ENCODE results near the gene ZNF547. TPM values are rescaled to one million over a fixed set of nuclear protein-coding genes. Genes with fewer than 3 reads are reported as not detected.
A peak's percentile ranks its signal among the peaks of the same experiment; 100 is the strongest.
"Not testable (repeated sequence)": the region's sequence is repeated elsewhere in the genome, so short reads cannot be mapped to it uniquely, and the experiment has no call there.

Gene ZNF547
- total RNA-seq, 1 donor from 2014 or later, result 0.78 TPM

DNA sequence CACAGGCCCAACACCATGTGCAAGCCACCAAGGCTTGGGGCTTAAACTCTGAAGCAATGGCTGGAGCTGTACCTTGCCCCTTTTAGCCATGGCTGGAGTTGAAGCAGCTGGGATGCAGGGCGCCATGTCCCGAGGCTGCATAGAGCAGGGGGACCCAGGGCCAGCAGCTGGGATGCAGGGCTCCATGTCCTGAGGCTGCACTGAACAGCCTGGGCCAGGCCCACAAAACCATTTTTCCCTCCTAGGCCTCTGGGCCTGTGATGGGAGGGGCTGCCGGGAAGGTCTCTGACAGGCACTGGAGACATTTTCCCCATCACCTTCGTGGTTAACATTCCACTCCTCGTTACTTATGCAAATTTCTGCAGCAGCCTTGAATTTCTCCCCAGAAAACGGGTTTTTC, 10.8 kb downstream of the ZNF547 start:
- no peak for ATAC-seq
- no peak for DNase-seq (ENCODE audit: low spot score)

DNA sequence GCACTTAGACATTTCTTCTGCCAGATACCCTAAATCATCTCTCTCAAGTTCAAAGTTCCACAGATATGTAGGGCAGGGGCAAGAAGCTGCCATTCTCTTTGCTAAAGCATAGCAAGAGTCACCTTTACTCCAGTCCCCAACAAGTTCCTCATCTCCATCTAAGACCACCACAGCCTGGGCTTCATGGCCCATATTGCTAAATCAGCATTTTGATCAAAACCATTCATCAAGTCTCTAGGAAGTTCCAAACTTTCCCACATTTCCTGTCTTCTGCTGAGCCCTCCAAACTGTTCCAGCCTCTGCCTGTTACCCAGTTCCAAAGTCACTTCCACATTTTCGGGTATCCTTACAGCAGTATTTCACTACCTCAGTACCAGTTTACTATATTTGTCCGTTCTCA, 11.3 kb downstream of the ZNF547 start:
- DNase-seq (ENCODE audit: low spot score); ATAC-seq: not testable (repeated sequence)

DNA sequence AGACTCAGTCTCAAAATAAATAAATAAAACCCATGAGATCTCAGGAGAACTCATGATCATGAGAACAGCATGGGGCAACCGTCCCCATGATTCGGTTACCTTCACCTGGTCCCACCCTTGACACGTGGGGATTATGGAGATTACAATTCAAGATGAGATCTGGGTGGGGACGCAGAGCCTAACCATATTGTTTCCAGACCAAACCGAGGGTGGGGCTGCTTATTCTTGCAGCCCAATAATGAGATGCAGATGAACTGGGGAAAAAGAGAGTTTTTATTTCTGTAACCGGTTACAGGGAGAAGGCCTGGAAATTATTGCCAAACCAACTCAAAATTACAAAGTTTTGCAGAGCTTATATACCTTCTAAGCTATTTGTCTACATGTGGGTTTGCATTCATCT, 12.8 kb downstream of the ZNF547 start:
- DNase-seq (ENCODE audit: low spot score), result no peak
- ATAC-seq, result no peak

DNA sequence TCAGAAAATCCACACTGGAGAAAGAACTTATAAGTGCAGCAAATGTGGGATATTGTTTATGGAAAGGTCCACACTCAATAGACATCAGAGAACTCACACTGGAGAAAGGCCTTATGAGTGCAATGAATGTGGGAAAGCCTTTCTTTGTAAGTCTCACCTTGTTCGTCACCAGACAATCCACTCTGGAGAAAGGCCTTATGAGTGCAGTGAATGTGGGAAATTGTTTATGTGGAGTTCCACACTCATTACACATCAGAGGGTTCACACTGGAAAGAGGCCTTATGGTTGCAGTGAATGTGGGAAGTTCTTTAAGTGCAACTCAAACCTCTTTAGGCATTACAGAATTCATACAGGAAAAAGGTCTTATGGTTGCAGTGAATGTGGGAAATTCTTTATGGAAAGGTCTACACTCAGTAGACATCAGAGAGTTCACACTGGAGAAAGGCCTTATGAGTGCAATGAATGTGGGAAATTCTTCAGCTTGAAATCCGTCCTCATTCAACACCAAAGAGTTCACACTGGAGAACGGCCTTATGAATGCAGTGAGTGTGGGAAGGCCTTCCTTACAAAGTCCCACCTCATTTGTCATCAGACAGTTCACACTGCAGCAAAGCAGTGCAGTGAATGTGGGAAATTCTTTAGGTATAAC, 14.3 kb downstream of the ZNF547 start:
- no peak for ATAC-seq
- no peak for DNase-seq (ENCODE audit: low spot score)

DNA sequence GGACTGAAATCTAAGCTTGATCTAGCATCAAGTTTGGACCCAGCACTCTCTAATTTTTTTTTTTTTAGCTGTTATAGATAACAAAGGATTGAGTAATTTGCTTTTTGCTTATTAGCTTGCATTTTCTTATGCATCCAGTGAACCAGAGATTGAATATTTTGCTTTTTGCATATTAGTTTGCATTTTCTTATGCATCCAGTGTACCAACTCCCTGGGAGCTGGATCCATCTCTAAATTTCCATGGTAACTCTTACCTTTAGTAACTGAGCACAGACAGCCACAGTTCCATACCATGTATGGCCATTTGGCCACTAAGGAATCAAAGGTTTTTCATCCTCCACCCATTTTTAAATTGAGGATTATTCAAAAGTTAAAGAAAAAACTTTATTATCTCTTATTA, 17.6 kb downstream of the ZNF547 start:
- no peak for ATAC-seq
- DNase-seq (ENCODE audit: low spot score), result no peak

DNA sequence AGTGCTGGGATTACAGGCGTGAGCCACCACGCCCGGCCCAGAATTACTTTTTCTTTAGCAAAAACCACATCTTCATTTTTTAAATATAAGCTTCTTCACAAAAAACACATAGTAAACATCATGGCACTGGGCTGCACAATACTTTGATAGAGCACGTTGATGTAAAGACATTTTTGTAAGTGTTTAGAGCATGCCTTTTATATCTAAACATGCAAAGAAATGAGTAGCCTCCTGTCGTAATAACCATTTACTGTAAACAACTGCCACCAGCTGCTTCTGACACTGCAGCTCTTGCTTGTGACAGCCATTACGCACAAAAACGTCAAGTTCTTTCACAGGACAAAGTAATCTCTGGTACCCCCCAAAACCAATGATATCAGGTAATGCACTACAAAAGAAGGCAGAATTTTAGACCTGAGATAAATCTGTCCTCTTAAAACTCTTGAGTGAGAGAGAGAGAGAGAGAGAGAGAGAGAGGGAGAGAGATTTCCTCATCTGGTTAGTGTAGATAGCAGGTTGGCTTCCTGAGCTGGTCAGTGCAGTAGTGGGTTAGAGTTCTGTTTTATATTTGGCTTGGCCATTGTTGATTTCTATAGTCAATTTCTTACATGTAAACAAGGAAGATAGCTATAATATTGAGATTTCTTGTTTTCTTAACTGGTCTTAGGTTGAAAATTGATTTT, 19.6 kb downstream of the ZNF547 start:
- no peak for DNase-seq (ENCODE audit: low spot score)
- ATAC-seq, result no peak

DNA sequence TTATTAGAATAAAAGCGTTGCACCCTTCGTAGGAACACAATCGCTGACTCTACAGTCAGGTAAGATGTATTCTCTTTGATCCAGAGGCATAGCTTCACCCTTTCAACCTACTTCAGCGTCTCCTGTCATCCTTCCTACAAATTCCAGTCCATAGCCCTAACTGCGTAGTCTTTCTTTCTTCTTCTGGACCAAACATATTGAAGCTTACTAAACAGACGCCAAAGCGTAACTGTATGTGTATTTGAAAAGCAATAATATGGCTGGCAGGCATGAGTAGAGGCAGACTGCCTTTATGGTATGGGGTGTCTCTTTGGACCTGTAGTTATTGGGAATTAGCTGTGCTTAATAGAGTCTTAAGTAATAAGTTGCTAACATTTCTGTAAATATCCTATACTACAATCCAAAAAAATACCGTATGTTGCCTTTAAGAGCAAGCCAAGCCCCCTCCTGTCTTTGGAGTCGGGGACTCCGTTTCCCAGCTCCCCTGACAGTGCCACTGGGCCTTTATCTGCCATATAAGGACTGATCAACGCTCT, 25.9 kb downstream of the ZNF547 start:
- ATAC-seq, result no peak
- DNase-seq (ENCODE audit: low spot score), result no peak

DNA sequence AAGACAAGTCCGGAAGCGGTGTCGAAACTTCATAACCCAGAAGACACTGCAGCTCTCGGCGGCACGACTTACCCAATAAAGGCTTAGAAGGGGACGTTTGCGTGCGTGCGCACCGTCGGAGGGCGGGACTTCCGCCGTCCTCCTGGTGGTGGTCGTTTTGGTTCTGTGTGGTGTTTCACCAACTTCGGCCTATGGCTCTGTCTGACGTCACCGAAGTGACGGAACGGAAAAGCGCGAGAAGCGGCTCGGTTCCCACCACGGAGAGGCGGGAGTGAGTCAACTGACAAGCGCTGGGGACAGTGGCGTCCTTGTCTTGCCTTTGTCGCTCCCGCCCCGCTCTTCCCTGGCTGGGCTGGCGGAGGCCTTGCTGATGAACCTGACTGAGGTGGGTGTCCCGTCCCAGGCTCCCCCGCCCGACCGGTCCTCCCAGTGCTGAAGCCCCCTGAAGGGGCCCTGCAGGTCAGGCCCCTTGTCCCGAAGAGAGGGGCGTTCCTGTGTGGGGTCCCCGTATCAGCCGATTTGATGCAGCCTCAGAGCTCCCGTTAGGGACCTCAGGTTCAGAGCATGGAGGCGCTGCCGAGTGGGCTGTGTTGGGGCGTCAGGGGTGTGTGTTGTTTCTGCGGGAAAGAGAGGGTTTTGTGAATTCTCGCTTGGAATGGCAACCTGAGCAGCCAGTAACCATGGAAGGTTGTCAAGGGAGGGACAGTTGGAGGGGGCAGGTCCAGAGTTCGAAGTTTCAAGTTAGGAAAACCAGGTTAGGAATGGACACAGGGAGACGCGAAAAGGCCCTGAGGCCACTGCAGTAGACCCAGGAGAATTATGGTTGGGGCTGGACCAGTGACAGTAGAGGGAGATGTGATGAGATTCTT, 26.6 kb downstream of the ZNF547 start, which contains the start of gene ZNF548:
Gene ZNF548 (plus strand): TSS at position 125 of the 869 bp plus-strand sequence. CDS start 246 bp downstream, at position 371.
- peak; percentile 94 for DNase-seq (ENCODE audit: low spot score)
- peak; percentile 98 for ATAC-seq

DNA sequence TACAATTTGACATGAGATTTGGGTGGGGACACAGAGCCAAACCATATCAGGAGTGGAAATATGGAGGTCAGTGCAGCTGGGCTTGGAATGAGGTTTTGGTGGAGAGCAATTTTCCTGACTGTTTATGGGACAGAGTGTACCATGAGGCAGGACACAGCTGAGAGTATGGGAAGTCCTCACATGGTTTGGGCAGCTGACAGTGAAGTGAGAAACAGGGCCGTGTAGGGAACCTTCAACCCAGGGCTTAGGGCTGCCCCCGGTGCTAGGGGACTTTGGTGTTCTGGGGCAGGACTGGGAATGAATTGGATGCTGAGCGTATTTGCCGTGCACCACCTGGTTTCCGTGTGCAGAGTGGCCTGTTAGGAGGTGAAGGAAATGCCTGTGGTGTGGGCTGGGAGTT, 32.4 kb downstream of the ZNF547 start:
- DNase-seq (ENCODE audit: low spot score), result no peak
- no peak for ATAC-seq

DNA sequence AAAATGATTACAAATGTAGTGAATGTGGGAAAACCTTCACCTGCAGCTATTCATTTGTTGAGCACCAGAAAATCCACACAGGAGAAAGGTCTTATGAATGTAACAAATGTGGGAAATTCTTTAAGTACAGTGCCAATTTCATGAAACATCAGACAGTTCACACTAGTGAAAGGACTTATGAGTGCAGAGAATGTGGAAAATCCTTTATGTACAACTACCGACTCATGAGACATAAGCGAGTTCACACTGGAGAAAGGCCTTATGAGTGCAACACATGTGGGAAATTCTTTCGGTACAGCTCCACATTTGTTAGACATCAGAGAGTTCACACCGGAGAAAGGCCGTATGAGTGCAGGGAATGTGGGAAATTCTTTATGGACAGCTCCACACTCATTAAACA, 35.5 kb downstream of the ZNF547 start:
- DNase-seq (ENCODE audit: low spot score), result no peak
- ATAC-seq, result no peak

DNA sequence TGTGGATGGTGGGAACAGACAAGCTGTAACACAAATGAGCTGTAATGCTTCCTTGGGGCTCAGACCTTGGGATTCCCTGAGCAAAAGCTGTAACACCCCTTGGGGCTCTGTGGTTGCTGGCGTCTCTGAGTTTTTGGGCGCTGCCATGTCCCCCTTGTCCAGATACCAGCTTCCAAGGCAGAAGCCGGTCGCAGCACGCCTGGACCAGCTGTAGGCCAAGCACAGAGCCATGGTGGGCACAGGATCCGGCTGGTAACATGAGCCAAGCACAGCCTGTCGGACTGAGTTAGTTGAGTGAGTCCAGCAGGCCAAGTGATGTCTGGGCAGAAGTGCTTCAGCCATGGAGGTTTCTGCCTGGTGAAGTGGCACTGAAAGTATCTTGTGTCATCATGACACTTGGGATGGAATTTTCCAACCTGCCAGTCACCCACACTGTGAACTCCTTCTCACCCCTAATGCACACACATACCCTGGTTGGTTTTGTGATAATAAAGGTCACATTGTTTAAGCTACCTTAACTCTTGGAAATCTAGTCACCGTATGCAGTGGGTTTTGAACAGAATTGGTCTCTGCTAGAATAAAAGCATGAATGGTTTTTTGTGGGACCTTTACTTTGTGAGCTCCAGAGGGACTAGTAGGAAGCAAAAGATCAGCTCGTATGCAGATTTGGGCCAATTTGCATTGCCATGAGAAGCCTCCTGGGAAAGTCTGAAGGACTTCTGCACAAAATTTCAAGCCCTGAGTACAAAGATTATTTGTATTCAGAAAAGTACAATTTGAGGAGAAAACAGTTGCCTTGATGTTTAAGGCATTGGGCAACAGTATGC, 40.6 kb downstream of the ZNF547 start:
- DNase-seq (ENCODE audit: low spot score), result no peak
- ATAC-seq, result no peak

DNA sequence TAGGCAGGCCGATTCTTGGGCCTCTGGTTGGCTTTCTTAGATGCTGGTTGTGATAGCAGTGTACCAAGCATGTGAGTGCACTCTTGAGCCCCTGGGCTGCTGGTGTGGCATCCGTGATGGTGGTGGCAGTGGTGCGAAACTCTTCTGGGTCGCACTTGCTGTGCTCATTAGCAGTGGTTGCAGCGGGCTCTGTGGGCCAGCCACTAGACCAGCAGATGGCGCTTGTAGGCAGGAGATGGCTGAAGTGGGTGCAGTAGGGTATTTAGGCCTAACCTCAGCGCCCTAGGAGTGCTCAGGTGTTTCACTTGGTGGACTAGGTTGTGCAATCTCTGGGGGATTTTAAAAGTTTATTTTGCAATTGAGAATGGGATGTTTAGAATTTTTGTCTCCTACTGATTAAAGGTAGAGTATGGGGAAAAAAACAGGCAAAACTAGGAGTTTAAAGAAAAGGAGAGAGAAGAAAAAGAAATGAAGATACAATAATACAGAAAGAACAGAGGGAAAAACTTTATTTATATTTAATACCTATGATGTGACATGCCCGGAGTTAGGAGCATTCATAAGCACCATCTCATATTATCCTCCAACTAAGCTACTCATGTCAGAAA, 43.3 kb downstream of the ZNF547 start:
- ATAC-seq (peak; percentile 70), DNase-seq (ENCODE audit: low spot score) (peak; percentile 55)

DNA sequence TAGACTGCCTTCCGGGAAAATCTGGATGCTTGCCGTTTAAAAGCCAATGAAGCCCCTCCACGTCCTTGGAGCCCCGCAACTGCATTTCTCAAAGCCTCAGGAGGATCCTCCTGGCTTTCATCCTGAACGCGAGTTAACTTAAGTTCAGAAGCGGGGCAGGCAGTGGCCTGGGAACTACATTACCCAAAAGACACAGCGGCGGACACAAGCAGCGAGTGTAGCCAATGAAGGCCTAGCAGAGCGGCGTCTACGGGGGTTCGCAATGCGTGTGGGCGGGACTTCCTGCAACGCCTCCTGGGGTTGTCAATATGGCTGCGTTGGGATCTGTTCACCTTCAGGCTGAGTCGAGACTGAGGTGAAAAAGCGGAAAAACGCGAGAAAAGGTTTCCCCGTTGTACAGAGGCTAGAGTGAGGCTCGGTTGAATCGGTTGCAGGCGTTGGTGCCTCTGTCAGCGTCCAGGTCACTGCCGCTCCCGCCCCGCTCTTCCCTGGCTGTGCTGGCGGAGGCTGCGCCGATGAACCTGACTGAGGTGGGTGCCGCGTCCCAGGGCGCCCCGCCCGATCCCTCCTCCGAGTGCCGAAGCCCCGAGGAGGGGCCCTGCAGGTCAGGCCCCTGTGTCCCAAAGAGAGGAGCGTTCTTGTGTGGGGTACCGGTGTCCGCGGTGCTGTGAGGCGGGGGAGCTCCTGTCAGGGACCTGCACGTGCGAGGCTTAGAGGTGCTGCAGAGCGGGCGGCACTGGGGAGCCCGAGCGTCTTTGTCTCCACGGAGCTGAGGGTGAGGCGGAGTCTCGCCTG, 47.7 kb downstream of the ZNF547 start, which contains the start of gene ZNF17:
Gene ZNF17 (plus strand): TSS at position 285 of the 795 bp plus-strand sequence. CDS start 2,455 bp downstream, outside the sequence.
- ATAC-seq (peak; percentile 100), DNase-seq (ENCODE audit: low spot score) (peak; percentile 94)

DNA sequence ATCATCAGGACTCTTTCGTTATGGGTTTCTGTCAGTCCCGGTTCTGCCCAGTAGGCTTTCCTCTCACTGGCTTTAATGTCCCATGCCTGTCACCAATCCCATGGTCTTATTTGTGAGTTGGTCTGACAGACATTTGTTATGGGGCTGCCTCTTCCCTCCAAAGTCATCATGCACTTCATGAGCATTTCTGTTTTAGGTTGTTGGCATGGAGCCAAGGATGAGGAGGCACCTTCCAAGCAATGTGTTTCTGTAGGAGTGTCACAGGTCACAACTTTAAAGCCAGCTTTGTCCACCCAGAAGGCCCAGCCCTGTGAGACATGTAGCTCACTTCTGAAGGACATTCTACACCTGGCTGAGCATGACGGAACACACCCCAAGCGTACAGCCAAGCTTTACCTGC, 56.1 kb downstream of the ZNF547 start:
- ATAC-seq (no peak), DNase-seq (ENCODE audit: low spot score) (no peak)

DNA sequence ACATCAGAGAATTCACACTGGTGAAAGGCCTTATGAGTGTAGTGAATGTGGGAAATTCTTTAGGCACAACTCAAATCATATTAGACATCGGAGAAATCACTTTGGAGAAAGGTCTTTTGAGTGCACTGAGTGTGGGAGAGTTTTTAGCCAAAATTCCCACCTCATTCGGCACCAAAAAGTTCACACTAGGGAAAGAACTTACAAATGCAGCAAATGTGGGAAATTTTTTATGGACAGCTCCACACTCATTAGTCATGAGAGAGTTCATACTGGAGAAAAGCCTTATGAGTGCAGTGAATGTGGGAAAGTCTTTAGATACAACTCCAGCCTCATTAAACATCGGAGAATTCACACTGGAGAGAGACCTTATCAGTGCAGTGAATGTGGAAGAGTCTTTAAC, 57.7 kb downstream of the ZNF547 start:
- no peak for ATAC-seq
- no peak for DNase-seq (ENCODE audit: low spot score)

Data from left lobe of liver (tissue), 2 donors.